Ascending aorta (tissue), 2 donors: Measurements from ENCODE around the gene RBM6. TPM values are rescaled to one million over a fixed set of nuclear protein-coding genes. Genes with fewer than 3 reads are reported as not detected.
A peak's percentile ranks its signal among the peaks of the same experiment; 100 is the strongest.
"Not testable (repeated sequence)": the region's sequence is repeated elsewhere in the genome, so short reads cannot be mapped to it uniquely, and the experiment has no call there.

Experiments used
- DNase-seq, 2 donors: peaks; one replicate each; pipeline ENCODE4 v3.0.0-alpha.2; 2019; ENCODE audit warnings: low spot score in 2 of 2
- H3K27ac ChIP-seq, 2 donors: fragments of 200-600 bp; sonication (generic); one replicate each; pipeline ENCODE4 v1.5.1; 2016 to 2017; ENCODE audit warnings: mild to moderate bottlenecking in 1 of 2
- H3K27me3 ChIP-seq: fragments of 200-600 bp; sonication (generic); one replicate; pipeline ENCODE4 v1.5.1; 2017
- H3K36me3 ChIP-seq, 2 donors: fragments of 200-600 bp; sonication (generic); one replicate each; pipeline ENCODE4 v1.5.1; 2016
- H3K4me1 ChIP-seq, 2 donors: fragments of 200-600 bp; sonication (generic); one replicate each; pipeline ENCODE4 v1.5.1; 2016 to 2017; ENCODE audit warnings: mild to moderate bottlenecking in 1 of 2
- H3K4me3 ChIP-seq, 2 donors: fragments of 200-600 bp; sonication (generic); one replicate each; pipeline ENCODE4 v1.5.1; 2016 to 2017; ENCODE audit warnings: mild to moderate bottlenecking in 1 of 2
- H3K9me3 ChIP-seq, 2 donors: fragments of 200-600 bp; sonication (generic); one replicate each; pipeline ENCODE4 v1.5.1; 2016
- CTCF ChIP-seq, 3 experiments: fragments of 200-600 bp in 2 of 3; fragments of 450-650 bp in 1 of 3; sonication (generic) in 2 of 3; IDR thresholded peaks; one replicate each; pipeline ENCODE4 v1.5.1; 2016 to 2019; ENCODE audit warnings: antibody characterized with exemption in 3 of 3, mild to moderate bottlenecking in 1 of 3, moderate library complexity in 1 of 3
- intact Hi-C: fragments of 100-400 bp; cut with DNase I; formaldehyde crosslinking; loops from one replicate; pipeline ENCODE4 v1.15.1; 2023
- total RNA-seq: library from RNA; depleted of rRNA; stranded (reverse); fragments of >200 nt; gene quantifications from one replicate; pipeline ENCODE4 v1.1.0, GENCODE V29; 2016

Gene RBM6
- total RNA-seq, 1 donor from 2014 or later: 84.7 TPM

- Histone ChIP-seq H3K27ac (peak overlapping the region in 1 of 2 donors; percentile 83), H3K4me1 (peaks cover 8 to 10% of the 10 kb centered on the region in 2 donors)
- intact Hi-C loops: no loop called here
Observed at GRCh38 chr3:49930922-49931321, 9.0 kb upstream of the RBM6 start.

GRCh38 chr3:49932281-49932680 lies 7.7 kb upstream of the RBM6 start:
- H3K9me3 ChIP-seq, H3K27ac ChIP-seq, H3K36me3 ChIP-seq, DNase-seq, H3K27me3 ChIP-seq, H3K4me3 ChIP-seq, intact Hi-C loops: not testable (repeated sequence)
- H3K4me1 ChIP-seq: peaks cover 8 to 10% of the 10 kb centered on the region in 2 donors

More at GRCh38 chr3:49930922-49931321, 9.0 kb upstream of the RBM6 start:
- no peaks in the 10 kb centered on the region for H3K27me3 ChIP-seq
- no peak overlapping the region for H3K4me3 ChIP-seq
- no peak for DNase-seq
- H3K9me3 ChIP-seq: no peaks in the 10 kb centered on the region
- TF ChIP-seq CTCF (IDR thresholded peaks at IDR 0.05): no peak
- no peaks in the 10 kb centered on the region for H3K36me3 ChIP-seq

GRCh38 chr3:49937090-49937489 lies 2.9 kb upstream of the RBM6 start:
- intact Hi-C loops: no loop called here
- Histone ChIP-seq H3K4me1 (peaks cover 3 to 5% of the 10 kb centered on the region in 2 donors), H3K4me3 (no peak overlapping the region), H3K27me3 (no peaks in the 10 kb centered on the region), H3K9me3 (no peaks in the 10 kb centered on the region), H3K36me3 (no peaks in the 10 kb centered on the region), H3K27ac (no peak overlapping the region)
- no peak for DNase-seq
- TF ChIP-seq CTCF (IDR thresholded peaks at IDR 0.05): no peak

- intact Hi-C loops: loop anchor here (1.0 to 2.0 kb wide), 2 partner anchors 11 to 84 kb away; partner anchors contain the start of genes MON1A and TRAIP
- Histone ChIP-seq H3K4me1 (peaks cover 3 to 6% of the 10 kb centered on the region in 2 donors), H3K4me3 (peak overlapping the region; percentile 74 to 86), H3K36me3 (no peaks in the 10 kb centered on the region), H3K9me3 (no peaks in the 10 kb centered on the region), H3K27ac (peak overlapping the region; percentile 90 to 97), H3K27me3 (no peaks in the 10 kb centered on the region)
- DNase-seq: no peak
- TF ChIP-seq CTCF (IDR thresholded peaks at IDR 0.05): no peak
Observed at GRCh38 chr3:49940667-49941249, 808 bp downstream of the RBM6 start.

- Histone ChIP-seq H3K9me3 (no peaks in the 10 kb centered on the region), H3K4me3 (no peak overlapping the region)
- TF ChIP-seq CTCF (IDR thresholded peaks at IDR 0.05): no peak
Observed at GRCh38 chr3:49942651-49943050, 2.7 kb downstream of the RBM6 start.

GRCh38 chr3:49952924-49953323 lies 13.0 kb downstream of the RBM6 start:
- TF ChIP-seq CTCF (IDR thresholded peaks at IDR 0.05): no peak
- H3K9me3 ChIP-seq: no peaks in the 10 kb centered on the region
- H3K4me3 ChIP-seq: no peak overlapping the region
- intact Hi-C loops: no loop called here
- H3K27me3 ChIP-seq: no peaks in the 10 kb centered on the region
- H3K36me3 ChIP-seq: no peaks in the 10 kb centered on the region
- H3K4me1 ChIP-seq: peaks cover 8 to 13% of the 10 kb centered on the region in 2 donors
- no peak overlapping the region for H3K27ac ChIP-seq
- no peak for DNase-seq

More at GRCh38 chr3:49942651-49943050, 2.7 kb downstream of the RBM6 start:
- DNase-seq: no peak
- Histone ChIP-seq H3K27ac (no peak overlapping the region), H3K27me3 (no peaks in the 10 kb centered on the region), H3K4me1 (peaks cover 3 to 6% of the 10 kb centered on the region in 2 donors), H3K36me3 (no peaks in the 10 kb centered on the region)
- intact Hi-C loops: no loop called here
